Stimulated activated CD8-positive, alpha-beta memory T cell treated with anti-CD3 and anti-CD28 coated beads, Interleukin-15, amount 100 ng/mL, for 24 hours (primary cell): ENCODE results near the gene TAC4.

Source experiments
- DNase-seq: peaks from one replicate; pipeline ENCODE4 v3.0.0-alpha.2; 2020; ENCODE audit warnings: low read depth

Gene TAC4

DNA sequence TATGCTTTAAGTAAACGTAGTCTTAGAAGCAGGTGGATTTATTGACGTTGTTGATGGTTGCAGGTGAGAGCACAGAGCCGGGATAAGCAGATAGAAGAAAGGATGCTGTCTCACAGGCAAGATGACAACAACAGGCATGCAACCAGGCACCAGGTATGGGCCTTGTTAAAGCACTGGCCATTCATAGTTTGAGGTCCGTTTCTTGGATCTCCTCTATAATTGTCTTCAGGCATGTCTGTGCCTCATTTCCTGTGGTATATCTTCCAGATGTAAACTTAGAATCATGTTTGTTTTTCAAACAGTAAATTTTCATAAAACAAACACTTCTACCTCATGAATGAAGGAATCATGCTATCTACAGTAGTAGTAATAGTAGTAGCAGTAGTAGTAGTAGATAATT, 38.8 kb downstream of the TAC4 start:
- DNase-seq: no peak

DNA sequence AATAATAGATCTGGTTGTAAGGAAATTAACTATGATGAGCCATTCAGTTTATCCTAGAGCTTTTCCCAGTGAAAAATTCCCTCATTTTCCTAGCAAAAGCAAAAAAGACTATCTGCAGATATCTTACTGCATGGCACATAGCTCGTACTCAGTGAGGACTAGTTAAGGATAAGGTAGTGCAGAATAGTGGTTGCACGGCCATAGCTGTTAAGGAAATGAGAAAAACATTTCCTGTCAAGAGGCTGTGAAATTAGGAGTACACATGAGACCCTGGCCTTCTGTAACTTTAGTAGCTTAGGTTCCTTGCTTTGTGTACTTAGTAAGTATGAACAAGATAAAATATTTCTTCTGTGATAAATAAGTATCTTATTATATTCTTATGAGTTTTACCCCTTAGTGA, 49.1 kb downstream of the TAC4 start:
- DNase-seq: no peak

DNA sequence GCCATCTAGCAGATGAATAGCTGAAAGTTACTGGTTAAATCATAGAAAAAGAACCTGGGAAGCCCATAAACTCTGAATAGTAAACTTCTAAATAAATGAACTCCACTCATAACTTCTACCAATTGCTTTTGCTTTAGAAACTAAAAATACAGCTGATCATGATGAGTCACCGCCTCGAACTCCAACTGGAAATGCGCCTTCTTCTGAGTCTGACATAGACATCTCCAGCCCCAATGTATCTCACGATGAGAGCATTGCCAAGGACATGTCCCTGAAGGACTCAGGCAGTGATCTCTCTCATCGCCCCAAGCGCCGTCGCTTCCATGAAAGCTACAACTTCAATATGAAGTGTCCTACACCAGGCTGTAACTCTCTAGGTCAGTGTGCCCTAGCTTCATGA, 49.7 kb downstream of the TAC4 start:
- no peak for DNase-seq

DNA sequence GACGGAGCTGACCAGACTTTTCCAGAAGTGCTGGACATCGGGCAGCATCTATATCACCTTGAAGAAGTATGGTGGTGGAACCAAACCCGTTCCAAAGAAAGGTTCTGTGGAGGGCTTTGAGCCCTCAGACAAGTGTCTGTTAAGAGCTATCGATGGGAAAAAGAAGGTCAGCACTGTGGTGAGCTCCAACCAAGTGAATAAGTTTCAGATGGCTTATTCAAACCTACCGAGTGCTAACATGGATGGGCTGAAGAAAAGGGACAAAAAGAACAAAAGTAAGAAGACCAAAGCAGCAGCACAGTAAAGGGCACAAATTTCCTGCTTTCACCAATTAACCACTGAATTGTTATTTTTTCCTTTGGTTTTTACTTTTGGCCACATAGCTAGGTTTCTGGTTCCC, 52.5 kb downstream of the TAC4 start:
- DNase-seq: no peak

DNA sequence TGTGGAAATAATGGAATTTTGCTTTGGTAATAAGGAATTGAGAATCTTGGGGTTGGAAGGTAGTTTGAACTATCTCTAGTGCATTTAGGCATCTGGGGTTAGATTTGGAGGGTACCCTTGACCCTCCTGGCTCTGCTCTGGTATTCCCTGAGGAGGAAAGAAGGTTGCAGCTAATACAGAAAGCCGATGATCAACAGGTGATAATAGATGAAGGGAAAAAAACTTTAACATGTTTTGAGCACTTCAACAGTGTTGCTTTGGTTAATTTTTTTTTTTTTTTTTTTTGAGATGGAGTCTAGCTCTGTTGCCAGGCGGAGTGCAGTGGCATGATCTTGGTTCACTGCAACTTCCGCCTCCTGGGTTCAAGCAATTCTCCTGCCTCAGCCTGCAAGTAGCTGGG, 54.6 kb downstream of the TAC4 start:
- DNase-seq: no peak

DNA sequence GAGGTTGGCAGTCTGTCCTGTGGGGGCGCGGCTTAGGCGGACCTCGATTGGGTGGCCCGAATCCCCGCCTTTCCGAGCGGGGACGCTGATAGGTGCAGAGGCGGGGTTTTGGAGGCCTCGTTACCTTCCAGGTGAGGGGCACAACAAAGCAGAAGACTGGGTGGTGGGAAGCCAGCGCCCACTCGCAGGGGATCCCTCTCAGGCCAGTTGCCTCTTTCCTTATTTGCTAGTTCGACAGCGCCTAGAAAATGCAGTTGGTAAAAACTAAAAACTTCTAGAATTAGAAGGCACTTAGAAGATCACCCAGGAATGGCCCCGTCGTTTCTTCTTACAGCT, 58.7 kb downstream of the TAC4 start:
- no peak for DNase-seq

DNA sequence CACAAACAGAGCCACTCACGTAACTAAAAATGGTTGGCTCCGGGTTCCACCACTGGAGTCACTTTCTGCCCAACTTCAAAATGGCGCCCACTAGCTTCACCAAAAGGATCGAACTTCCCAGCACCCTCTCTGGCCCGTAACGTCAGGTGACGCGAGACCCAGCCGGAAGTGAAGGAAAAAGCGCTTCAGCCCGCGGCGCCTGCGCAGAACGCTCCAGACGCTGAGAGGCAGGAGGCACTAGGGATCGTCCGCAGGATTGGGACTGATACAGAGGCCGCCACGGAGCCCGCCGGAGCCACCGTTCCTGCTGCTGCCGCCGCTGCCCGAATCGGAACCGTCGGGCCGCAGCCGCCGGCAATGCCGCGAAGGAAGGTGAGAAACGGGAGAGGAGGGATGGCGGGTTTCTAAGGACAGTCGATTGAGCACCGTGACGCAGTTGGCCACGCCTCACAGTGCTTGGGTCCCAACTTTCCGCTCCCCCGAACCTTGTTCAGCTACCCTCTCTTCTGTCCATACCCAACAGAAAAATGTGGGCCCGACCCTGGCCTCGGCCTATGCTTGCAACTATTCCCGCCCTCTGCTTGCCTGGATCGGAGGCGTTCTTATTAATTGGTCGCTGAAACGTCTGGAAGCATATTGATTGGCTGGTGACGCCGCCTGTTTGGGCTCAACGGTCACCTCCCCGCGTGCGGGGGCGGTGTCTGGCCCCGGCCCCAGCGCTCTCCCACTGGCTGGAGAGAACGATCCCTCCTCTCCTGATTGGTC, 59.2 kb downstream of the TAC4 start, which contains the start of gene KAT7:
TSS of gene KAT7 (plus strand) at position 204 of the 765 bp plus-strand sequence. CDS start at position 358, 154 bp downstream.
- peak; percentile 95 for DNase-seq
